Measurements from ENCODE around the gene DSCAML1. TPM values are rescaled to one million over a fixed set of nuclear protein-coding genes. Genes with fewer than 3 reads are reported as not detected.

DSCAML1 gene
- total RNA-seq, 6 donors from 2014 or later = 0.30 to 3.1 (median 1.3) TPM

- no peak for DNase-seq
- no peaks in the 10 kb centered on the region for H3K4me1 ChIP-seq
- no peaks in the 10 kb centered on the region for H3K36me3 ChIP-seq
- WGBS, 2 donors = 44 to 67% methylated on average over 3 to 6 of the region's 6 CpGs
- no peak overlapping the region for H3K4me3 ChIP-seq
- ATAC-seq (ENCODE audit: low FRiP score in 2 of 2) = no peak
- no peak overlapping the region for H3K27ac ChIP-seq
- TF ChIP-seq EP300 (IDR thresholded peaks at IDR 0.05) = no peak
- TF ChIP-seq POLR2AphosphoS5 (IDR thresholded peaks at IDR 0.05) = no peak
- H3K9me3 ChIP-seq = no peaks in the 10 kb centered on the region
- H3K27me3 ChIP-seq = no peaks in the 10 kb centered on the region
Measured at GRCh38 chr11:117613521-117613920, 183.5 kb downstream of the DSCAML1 start.

- WGBS, 2 donors = 77 to 86% methylated on average over 7 of the region's 7 CpGs
- H3K4me1 ChIP-seq = no peaks in the 10 kb centered on the region
- no peaks in the 10 kb centered on the region for H3K9me3 ChIP-seq
- no peaks in the 10 kb centered on the region for H3K27me3 ChIP-seq
- DNase-seq (no peak), ATAC-seq (ENCODE audit: low FRiP score in 2 of 2) (no peak)
- no peak overlapping the region for H3K4me3 ChIP-seq
- H3K27ac ChIP-seq = no peak overlapping the region
- no peaks in the 10 kb centered on the region for H3K36me3 ChIP-seq
- no peak for TF ChIP-seq POLR2A (IDR thresholded peaks at IDR 0.05)
- no peak for TF ChIP-seq POLR2AphosphoS5 (IDR thresholded peaks at IDR 0.05)
- TF ChIP-seq EP300 (IDR thresholded peaks at IDR 0.05) = no peak
- TF ChIP-seq CTCF (IDR thresholded peaks at IDR 0.05) = no peak
Measured at GRCh38 chr11:117612177-117612576, 184.8 kb downstream of the DSCAML1 start.

GRCh38 chr11:117610901-117611300, 186.1 kb downstream of the DSCAML1 start:
- no peak for DNase-seq
- ATAC-seq (ENCODE audit: low FRiP score in 2 of 2) = no peak
- Histone ChIP-seq H3K27me3 (no peaks in the 10 kb centered on the region), H3K9me3 (no peaks in the 10 kb centered on the region), H3K4me3 (no peak overlapping the region), H3K27ac (no peak overlapping the region), H3K4me1 (no peaks in the 10 kb centered on the region), H3K36me3 (no peaks in the 10 kb centered on the region)
- WGBS, 2 donors = 76 to 80% methylated on average over 4 of the region's 4 CpGs
- TF ChIP-seq EP300 (IDR thresholded peaks at IDR 0.05) = no peak
- TF ChIP-seq CTCF (IDR thresholded peaks at IDR 0.05) = no peak
- no peak for TF ChIP-seq POLR2A (IDR thresholded peaks at IDR 0.05)
- no peak for TF ChIP-seq POLR2AphosphoS5 (IDR thresholded peaks at IDR 0.05)

GRCh38 chr11:117610045-117610444, 187.0 kb downstream of the DSCAML1 start:
- no peak for ATAC-seq (ENCODE audit: low FRiP score in 2 of 2)
- Histone ChIP-seq H3K27ac (no peak overlapping the region), H3K9me3 (no peaks in the 10 kb centered on the region), H3K36me3 (no peaks in the 10 kb centered on the region), H3K4me3 (no peak overlapping the region), H3K4me1 (no peaks in the 10 kb centered on the region), H3K27me3 (no peaks in the 10 kb centered on the region)
- TF ChIP-seq EP300 (IDR thresholded peaks at IDR 0.05) (no peak), POLR2AphosphoS5 (IDR thresholded peaks at IDR 0.05) (no peak), POLR2A (IDR thresholded peaks at IDR 0.05) (no peak), CTCF (IDR thresholded peaks at IDR 0.05) (no peak)
- DNase-seq = no peak
- WGBS, 2 donors = 52 to 53% methylated on average over 4 of the region's 4 CpGs

GRCh38 chr11:117607449-117607848, 189.6 kb downstream of the DSCAML1 start:
- TF ChIP-seq POLR2A (IDR thresholded peaks at IDR 0.05) (no peak), POLR2AphosphoS5 (IDR thresholded peaks at IDR 0.05) (no peak), CTCF (IDR thresholded peaks at IDR 0.05) (no peak), EP300 (IDR thresholded peaks at IDR 0.05) (no peak)
- ATAC-seq (ENCODE audit: low FRiP score in 2 of 2) = no peak
- 76 to 88% methylated on average over 4 to 5 of the region's 5 CpGs for WGBS, 2 donors
- Histone ChIP-seq H3K27me3 (no peaks in the 10 kb centered on the region), H3K9me3 (no peaks in the 10 kb centered on the region), H3K27ac (no peak overlapping the region), H3K4me3 (no peak overlapping the region), H3K4me1 (no peaks in the 10 kb centered on the region), H3K36me3 (no peaks in the 10 kb centered on the region)
- no peak for DNase-seq

Data from upper lobe of left lung (tissue), 6 donors.